ENCODE results near the gene LTBP3.

LTBP3 gene

DNA sequence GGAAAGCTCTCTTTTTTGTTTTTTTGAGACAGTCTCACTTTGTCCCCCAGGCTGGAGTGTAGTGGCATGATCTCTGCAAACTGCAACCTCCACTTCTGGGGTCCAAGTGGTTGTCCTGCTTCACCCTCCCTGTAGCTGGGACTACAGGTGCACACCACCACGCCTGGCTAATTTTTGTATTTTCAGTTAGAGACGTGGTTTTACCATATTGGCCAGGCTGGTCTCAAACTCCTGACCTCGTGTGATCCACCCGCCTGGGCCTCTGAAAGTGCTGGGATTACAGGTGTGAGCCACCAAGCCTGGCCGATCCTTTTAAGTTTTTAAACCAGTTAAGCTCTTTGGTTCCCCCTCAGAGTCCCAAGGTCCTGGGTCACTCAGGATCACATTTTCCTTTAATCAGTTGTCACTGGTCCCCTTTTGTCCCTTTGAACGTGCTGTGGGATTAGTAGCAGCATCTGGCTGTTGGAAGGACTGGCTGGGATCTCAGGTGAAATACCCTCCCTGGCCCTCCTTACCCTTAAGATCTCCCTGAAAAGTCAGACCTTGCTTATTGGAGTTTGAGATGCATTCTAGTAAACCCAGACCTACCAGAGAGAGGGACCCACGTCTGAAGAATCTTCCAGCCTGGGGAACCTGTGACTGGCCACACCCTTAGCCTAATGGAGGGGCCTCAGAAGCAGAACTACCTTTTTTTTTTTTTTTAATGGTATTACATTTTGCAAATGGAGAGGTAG, 51.2 kb downstream of the LTBP3 start:
- no peak for DNase-seq (ENCODE audit: low spot score)

DNA sequence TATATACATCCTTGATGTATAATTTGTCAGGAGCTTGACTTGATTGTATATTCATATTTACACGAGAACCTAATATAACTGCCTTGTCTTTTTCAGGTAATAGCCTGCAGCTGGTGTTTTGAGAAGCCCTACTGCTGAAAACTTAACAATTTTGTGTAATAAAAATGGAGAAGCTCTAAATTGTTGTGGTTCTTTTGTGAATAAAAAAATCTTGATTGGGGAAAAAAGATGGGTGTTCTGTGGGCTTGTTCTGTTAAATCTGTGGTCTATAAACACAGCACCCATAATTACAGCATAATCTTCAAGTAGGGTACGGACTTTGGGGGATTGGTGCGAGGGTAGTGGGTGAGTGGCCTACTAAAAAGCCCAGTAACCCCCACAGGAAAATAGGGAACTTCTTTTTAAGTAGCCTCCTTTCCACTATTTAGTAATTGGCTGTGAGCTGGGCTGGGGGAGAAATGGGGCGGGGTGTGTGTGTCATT, 51.8 kb downstream of the LTBP3 start:
- DNase-seq (ENCODE audit: low spot score): no peak

DNA sequence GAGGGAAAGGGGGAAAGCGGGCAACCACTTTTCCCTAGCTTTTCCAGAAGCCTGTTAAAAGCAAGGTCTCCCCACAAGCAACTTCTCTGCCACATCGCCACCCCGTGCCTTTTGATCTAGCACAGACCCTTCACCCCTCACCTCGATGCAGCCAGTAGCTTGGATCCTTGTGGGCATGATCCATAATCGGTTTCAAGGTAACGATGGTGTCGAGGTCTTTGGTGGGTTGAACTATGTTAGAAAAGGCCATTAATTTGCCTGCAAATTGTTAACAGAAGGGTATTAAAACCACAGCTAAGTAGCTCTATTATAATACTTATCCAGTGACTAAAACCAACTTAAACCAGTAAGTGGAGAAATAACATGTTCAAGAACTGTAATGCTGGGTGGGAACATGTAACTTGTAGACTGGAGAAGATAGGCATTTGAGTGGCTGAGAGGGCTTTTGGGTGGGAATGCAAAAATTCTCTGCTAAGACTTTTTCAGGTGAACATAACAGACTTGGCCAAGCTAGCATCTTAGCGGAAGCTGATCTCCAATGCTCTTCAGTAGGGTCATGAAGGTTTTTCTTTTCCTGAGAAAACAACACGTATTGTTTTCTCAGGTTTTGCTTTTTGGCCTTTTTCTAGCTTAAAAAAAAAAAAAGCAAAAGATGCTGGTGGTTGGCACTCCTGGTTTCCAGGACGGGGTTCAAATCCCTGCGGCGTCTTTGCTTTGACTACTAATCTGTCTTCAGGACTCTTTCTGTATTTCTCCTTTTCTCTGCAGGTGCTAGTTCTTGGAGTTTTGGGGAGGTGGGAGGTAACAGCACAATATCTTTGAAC, 52.5 kb downstream of the LTBP3 start:
- no peak for DNase-seq (ENCODE audit: low spot score)

DNA sequence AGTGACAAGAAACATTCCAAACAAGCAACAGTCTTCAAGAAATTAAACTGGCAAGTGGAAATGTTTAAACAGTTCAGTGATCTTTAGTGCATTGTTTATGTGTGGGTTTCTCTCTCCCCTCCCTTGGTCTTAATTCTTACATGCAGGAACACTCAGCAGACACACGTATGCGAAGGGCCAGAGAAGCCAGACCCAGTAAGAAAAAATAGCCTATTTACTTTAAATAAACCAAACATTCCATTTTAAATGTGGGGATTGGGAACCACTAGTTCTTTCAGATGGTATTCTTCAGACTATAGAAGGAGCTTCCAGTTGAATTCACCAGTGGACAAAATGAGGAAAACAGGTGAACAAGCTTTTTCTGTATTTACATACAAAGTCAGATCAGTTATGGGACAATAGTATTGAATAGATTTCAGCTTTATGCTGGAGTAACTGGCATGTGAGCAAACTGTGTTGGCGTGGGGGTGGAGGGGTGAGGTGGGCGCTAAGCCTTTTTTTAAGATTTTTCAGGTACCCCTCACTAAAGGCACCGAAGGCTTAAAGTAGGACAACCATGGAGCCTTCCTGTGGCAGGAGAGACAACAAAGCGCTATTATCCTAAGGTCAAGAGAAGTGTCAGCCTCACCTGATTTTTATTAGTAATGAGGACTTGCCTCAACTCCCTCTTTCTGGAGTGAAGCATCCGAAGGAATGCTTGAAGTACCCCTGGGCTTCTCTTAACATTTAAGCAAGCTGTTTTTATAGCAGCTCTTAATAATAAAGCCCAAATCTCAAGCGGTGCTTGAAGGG, 53.3 kb downstream of the LTBP3 start:
- DNase-seq (ENCODE audit: low spot score): no peak

GRCh38 chr11:65503949-65504673, 54.0 kb downstream of the LTBP3 start:
- DNase-seq (ENCODE audit: low spot score): no peak

DNA sequence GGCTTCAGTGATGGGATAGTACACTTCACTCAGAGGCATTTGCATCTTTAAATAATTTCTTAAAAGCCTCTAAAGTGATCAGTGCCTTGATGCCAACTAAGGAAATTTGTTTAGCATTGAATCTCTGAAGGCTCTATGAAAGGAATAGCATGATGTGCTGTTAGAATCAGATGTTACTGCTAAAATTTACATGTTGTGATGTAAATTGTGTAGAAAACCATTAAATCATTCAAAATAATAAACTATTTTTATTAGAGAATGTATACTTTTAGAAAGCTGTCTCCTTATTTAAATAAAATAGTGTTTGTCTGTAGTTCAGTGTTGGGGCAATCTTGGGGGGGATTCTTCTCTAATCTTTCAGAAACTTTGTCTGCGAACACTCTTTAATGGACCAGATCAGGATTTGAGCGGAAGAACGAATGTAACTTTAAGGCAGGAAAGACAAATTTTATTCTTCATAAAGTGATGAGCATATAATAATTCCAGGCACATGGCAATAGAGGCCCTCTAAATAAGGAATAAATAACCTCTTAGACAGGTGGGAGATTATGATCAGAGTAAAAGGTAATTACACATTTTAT, 54.7 kb downstream of the LTBP3 start:
- DNase-seq (ENCODE audit: low spot score): no peak

DNA sequence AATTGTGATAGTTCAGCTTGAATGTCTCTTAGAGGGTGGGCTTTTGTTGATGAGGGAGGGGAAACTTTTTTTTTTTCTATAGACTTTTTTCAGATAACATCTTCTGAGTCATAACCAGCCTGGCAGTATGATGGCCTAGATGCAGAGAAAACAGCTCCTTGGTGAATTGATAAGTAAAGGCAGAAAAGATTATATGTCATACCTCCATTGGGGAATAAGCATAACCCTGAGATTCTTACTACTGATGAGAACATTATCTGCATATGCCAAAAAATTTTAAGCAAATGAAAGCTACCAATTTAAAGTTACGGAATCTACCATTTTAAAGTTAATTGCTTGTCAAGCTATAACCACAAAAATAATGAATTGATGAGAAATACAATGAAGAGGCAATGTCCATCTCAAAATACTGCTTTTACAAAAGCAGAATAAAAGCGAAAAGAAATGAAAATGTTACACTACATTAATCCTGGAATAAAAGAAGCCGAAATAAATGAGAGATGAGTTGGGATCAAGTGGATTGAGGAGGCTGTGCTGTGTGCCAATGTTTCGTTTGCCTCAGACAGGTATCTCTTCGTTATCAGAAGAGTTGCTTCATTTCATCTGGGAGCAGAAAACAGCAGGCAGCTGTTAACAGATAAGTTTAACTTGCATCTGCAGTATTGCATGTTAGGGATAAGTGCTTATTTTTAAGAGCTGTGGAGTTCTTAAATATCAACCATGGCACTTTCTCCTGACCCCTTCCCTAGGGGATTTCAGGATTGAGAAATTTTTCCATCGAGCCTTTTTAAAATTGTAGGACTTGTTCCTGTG, 55.4 kb downstream of the LTBP3 start:
- no peak for DNase-seq (ENCODE audit: low spot score)

- no peak for DNase-seq (ENCODE audit: low spot score)
Observed at GRCh38 chr11:65502274-65502554, 55.9 kb downstream of the LTBP3 start.

DNA sequence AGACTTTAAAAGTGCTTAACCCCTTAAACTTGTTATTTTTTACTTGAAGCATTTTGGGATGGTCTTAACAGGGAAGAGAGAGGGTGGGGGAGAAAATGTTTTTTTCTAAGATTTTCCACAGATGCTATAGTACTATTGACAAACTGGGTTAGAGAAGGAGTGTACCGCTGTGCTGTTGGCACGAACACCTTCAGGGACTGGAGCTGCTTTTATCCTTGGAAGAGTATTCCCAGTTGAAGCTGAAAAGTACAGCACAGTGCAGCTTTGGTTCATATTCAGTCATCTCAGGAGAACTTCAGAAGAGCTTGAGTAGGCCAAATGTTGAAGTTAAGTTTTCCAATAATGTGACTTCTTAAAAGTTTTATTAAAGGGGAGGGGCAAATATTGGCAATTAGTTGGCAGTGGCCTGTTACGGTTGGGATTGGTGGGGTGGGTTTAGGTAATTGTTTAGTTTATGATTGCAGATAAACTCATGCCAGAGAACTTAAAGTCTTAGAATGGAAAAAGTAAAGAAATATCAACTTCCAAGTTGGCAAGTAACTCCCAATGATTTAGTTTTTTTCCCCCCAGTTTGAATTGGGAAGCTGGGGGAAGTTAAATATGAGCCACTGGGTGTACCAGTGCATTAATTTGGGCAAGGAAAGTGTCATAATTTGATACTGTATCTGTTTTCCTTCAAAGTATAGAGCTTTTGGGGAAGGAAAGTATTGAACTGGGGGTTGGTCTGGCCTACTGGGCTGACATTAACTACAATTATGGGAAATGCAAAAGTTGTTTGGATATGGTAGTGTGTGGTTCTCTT, 56.5 kb downstream of the LTBP3 start:
- no peak for DNase-seq (ENCODE audit: low spot score)

DNA sequence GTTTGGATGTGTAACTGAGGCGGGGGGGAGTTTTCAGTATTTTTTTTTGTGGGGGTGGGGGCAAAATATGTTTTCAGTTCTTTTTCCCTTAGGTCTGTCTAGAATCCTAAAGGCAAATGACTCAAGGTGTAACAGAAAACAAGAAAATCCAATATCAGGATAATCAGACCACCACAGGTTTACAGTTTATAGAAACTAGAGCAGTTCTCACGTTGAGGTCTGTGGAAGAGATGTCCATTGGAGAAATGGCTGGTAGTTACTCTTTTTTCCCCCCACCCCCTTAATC, 57.0 kb downstream of the LTBP3 start:
- DNase-seq (ENCODE audit: low spot score): no peak

DNA sequence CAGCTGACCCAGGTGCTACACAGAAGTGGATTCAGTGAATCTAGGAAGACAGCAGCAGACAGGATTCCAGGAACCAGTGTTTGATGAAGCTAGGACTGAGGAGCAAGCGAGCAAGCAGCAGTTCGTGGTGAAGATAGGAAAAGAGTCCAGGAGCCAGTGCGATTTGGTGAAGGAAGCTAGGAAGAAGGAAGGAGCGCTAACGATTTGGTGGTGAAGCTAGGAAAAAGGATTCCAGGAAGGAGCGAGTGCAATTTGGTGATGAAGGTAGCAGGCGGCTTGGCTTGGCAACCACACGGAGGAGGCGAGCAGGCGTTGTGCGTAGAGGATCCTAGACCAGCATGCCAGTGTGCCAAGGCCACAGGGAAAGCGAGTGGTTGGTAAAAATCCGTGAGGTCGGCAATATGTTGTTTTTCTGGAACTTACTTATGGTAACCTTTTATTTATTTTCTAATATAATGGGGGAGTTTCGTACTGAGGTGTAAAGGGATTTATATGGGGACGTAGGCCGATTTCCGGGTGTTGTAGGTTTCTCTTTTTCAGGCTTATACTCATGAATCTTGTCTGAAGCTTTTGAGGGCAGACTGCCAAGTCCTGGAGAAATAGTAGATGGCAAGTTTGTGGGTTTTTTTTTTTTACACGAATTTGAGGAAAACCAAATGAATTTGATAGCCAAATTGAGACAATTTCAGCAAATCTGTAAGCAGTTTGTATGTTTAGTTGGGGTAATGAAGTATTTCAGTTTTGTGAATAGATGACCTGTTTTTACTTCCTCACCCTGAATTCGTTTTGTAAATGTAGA, 57.6 kb downstream of the LTBP3 start:
- peak; percentile 66 for DNase-seq (ENCODE audit: low spot score)

GRCh38 chr11:65499713-65500386, 58.3 kb downstream of the LTBP3 start:
- no peak for DNase-seq (ENCODE audit: low spot score)

DNA sequence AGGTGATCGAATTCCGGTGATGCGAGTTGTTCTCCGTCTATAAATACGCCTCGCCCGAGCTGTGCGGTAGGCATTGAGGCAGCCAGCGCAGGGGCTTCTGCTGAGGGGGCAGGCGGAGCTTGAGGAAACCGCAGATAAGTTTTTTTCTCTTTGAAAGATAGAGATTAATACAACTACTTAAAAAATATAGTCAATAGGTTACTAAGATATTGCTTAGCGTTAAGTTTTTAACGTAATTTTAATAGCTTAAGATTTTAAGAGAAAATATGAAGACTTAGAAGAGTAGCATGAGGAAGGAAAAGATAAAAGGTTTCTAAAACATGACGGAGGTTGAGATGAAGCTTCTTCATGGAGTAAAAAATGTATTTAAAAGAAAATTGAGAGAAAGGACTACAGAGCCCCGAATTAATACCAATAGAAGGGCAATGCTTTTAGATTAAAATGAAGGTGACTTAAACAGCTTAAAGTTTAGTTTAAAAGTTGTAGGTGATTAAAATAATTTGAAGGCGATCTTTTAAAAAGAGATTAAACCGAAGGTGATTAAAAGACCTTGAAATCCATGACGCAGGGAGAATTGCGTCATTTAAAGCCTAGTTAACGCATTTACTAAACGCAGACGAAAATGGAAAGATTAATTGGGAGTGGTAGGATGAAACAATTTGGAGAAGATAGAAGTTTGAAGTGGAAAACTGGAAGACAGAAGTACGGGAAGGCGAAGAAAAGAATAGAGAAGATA, 59.0 kb downstream of the LTBP3 start, which contains the start of gene MALAT1:
Gene MALAT1 (plus strand): TSS at position 69 of the 736 bp plus-strand sequence.
- peak; percentile 96 for DNase-seq (ENCODE audit: low spot score)

- DNase-seq (ENCODE audit: low spot score): no peak
Observed at GRCh38 chr11:65498727-65498976, 59.5 kb downstream of the LTBP3 start.

DNA sequence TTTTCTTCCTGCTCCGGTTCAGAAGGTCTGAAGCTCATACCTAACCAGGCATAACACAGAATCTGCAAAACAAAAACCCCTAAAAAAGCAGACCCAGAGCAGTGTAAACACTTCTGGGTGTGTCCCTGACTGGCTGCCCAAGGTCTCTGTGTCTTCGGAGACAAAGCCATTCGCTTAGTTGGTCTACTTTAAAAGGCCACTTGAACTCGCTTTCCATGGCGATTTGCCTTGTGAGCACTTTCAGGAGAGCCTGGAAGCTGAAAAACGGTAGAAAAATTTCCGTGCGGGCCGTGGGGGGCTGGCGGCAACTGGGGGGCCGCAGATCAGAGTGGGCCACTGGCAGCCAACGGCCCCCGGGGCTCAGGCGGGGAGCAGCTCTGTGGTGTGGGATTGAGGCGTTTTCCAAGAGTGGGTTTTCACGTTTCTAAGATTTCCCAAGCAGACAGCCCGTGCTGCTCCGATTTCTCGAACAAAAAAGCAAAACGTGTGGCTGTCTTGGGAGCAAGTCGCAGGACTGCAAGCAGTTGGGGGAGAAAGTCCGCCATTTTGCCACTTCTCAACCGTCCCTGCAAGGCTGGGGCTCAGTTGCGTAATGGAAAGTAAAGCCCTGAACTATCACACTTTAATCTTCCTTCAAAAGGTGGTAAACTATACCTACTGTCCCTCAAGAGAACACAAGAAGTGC, 60.0 kb downstream of the LTBP3 start:
- DNase-seq (ENCODE audit: low spot score): peak; percentile 74

GRCh38 chr11:65497141-65498041, 60.8 kb downstream of the LTBP3 start:
- peak; percentile 98 for DNase-seq (ENCODE audit: low spot score)
